Keratinocyte (primary cell): ENCODE data around the gene USP6. TPM values are rescaled to one million over a fixed set of nuclear protein-coding genes. Genes with fewer than 3 reads are reported as not detected.
"Not testable (repeated sequence)": the region's sequence is repeated elsewhere in the genome, so short reads cannot be mapped to it uniquely, and the experiment has no call there.

Source experiments
- DNase-seq: peaks from one replicate; pipeline ENCODE4 v3.0.0-alpha.2; 2011; ENCODE audit warnings: low read depth, missing footprints, low spot score
- FAIRE-seq: peaks from 2 replicates; lab custom pipeline; 2011; peaks lifted over from hg19 to GRCh38; lab: Jason Lieb, UNC
- H2AFZ ChIP-seq: 2 replicates; pipeline ENCODE4 v1.6.0; 2012; ENCODE audit warnings: low read length, control low read depth, inconsistent platforms; ENCODE audit not compliant: control insufficient read depth
- H3K27ac ChIP-seq: 2 replicates; pipeline ENCODE4 v1.5.1; 2011; ENCODE audit warnings: low read length; ENCODE audit not compliant: control insufficient read depth, insufficient read depth
- H3K27me3 ChIP-seq: 3 replicates; pipeline ENCODE4 v1.6.0; 2011; ENCODE audit warnings: low read length; ENCODE audit not compliant: control insufficient read depth, insufficient read depth; ENCODE audit errors: extremely low read depth
- H3K36me3 ChIP-seq, 2 experiments: 2 replicates in 1 of 2; 3 replicates in 1 of 2; pipeline ENCODE4 v1.5.1; 2011; ENCODE audit warnings: low read length in 2 of 2, mild to moderate bottlenecking in 1 of 2; ENCODE audit not compliant: control insufficient read depth in 2 of 2, insufficient read depth in 2 of 2; ENCODE audit errors: extremely low read depth in 1 of 2
- H3K4me1 ChIP-seq: 3 replicates; pipeline ENCODE4 v1.5.1; 2011; ENCODE audit warnings: low read length; ENCODE audit not compliant: control insufficient read depth, insufficient read depth; ENCODE audit errors: extremely low read depth
- H3K4me2 ChIP-seq: 3 replicates; pipeline ENCODE4 v1.6.0; 2011; ENCODE audit warnings: low read depth, low read length; ENCODE audit not compliant: control insufficient read depth, insufficient read depth; ENCODE audit errors: extremely low read depth
- H3K4me3 ChIP-seq, 3 experiments: fragments of 200-600 bp in 1 of 3; sonication (generic) in 1 of 3; 2 replicates in 2 of 3; 3 replicates in 1 of 3; pipeline ENCODE4 v1.5.1; 2011 to 2016; ENCODE audit warnings: low read length in 3 of 3, mild to moderate bottlenecking in 3 of 3, control low read depth in 2 of 3, inconsistent platforms in 1 of 3, low read depth in 1 of 3, mixed read lengths in 1 of 3, mixed run types in 1 of 3, moderate library complexity in 1 of 3; ENCODE audit not compliant: control insufficient read depth in 2 of 3, insufficient read depth in 2 of 3; ENCODE audit errors: extremely low read depth in 1 of 3
- H3K79me2 ChIP-seq: 2 replicates; pipeline ENCODE4 v1.6.0; 2012; ENCODE audit warnings: low read length; ENCODE audit not compliant: control insufficient read depth, insufficient read depth
- H3K9ac ChIP-seq: 3 replicates; pipeline ENCODE4 v1.6.0; 2011; ENCODE audit warnings: low read length; ENCODE audit not compliant: control insufficient read depth, insufficient read depth; ENCODE audit errors: extremely low read depth
- H3K9me1 ChIP-seq: 3 replicates; pipeline ENCODE4 v1.6.0; 2011; ENCODE audit warnings: low read length; ENCODE audit not compliant: control insufficient read depth, insufficient read depth; ENCODE audit errors: extremely low read depth
- H3K9me3 ChIP-seq: 2 replicates; pipeline ENCODE4 v1.5.1; 2012; ENCODE audit warnings: low read depth, low read length; ENCODE audit not compliant: control insufficient read depth
- H4K20me1 ChIP-seq: 3 replicates; pipeline ENCODE4 v1.6.0; 2011; ENCODE audit warnings: low read length; ENCODE audit not compliant: control insufficient read depth, insufficient read depth; ENCODE audit errors: extremely low read depth
- CTCF ChIP-seq, 3 experiments: IDR thresholded peaks in 1 of 3; conservative IDR thresholded peaks in 1 of 3; optimal IDR thresholded peaks in 1 of 3; 2 replicates in 2 of 3; 3 replicates in 1 of 3; pipeline versions ENCODE3 to v1.5.1; 2011; ENCODE audit warnings: low read length in 3 of 3, mild to moderate bottlenecking in 3 of 3, moderate library complexity in 2 of 3, control low read depth in 1 of 3, inconsistent platforms in 1 of 3; ENCODE audit not compliant: insufficient read depth in 2 of 3; ENCODE audit errors: extremely low read depth in 1 of 3
- EZH2 ChIP-seq: IDR thresholded peaks from one replicate; pipeline ENCODE4 v1.6.1; 2012; ENCODE audit warnings: inconsistent platforms, mild to moderate bottlenecking, low read length, moderate library complexity
- dilution Hi-C: fragments of 300-500 bp; cut with MboI; formaldehyde crosslinking; loops from one replicate; pipeline ENCODE4 v1.7.0; 2020; ENCODE audit warnings: low sequenced_read_pairs; ENCODE audit not compliant: extremely low pct_ligation_motif_present
- polyA plus RNA-seq, 5 experiments: library from polyadenylated mRNA; depleted of rRNA in 3 of 5; stranded (reverse) in 3 of 5; stranded (forward) in 1 of 5; unstranded in 1 of 5; fragments of >200 nt; gene quantifications; 1 replicate in 1 of 5; 2 replicates in 3 of 5; 3 replicates in 1 of 5; pipeline versions ENCODE4 v1.2.1 to v1.2.3, GENCODE V29; 2011 to 2012; ENCODE audit warnings: missing spikeins in 2 of 5, low read depth in 1 of 5, low replicate concordance in 1 of 5
- small RNA-seq, 3 experiments: library from RNA; depleted of rRNA; stranded (forward); fragments of <200 nt; gene quantifications; one replicate each; pipeline ENCODE3, GENCODE V24; 2012; ENCODE audit warnings: low read depth in 3 of 3, low replicate concordance in 1 of 3; ENCODE audit not compliant: insufficient read length in 3 of 3

The USP6 gene
- polyA plus RNA-seq, 1 donor (not counting 4 experiments of a cell fraction or from before 2014, with no cell fraction given), result not detected

DNA sequence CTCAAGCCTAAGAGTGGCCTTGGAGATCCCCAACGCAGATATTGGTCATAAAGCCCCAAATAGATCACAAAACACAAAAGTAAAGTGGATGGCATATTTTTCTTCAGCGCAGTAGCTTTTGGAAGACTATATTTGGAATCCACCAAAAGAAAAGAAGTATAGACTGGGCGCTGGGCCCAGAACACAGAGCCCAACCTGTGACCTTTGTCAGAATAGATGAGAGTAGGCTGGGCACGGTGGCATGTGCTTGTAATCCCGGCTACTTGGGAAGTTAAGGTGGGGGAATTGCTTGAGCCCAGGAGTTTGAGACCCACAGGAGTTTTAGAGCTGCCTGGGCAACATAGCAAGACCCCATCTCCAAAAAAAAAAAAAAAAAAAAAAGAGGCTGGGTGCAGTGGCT lies 104.2 kb downstream of the USP6 start:
- no peaks in the 10 kb centered on the region for H3K36me3 ChIP-seq
- no peak overlapping the region for H2AFZ ChIP-seq
- TF ChIP-seq CTCF (optimal IDR thresholded peaks at IDR 0.05 in 1 of 3, IDR thresholded peaks at IDR 0.05 in 1 of 3, conservative IDR thresholded peaks at IDR 0.05 in 1 of 3; ENCODE audit: extremely low read depth in 1 of 3, insufficient read depth in 2 of 3, low read length in 3 of 3) (no peak), EZH2 (no peak)
- H3K4me2 ChIP-seq, result no peak overlapping the region
- H3K79me2 ChIP-seq, result no peaks in the 10 kb centered on the region
- H3K4me3 ChIP-seq, result no peak overlapping the region
- dilution Hi-C loops, result no loop called here
- H4K20me1 ChIP-seq, result no peaks in the 10 kb centered on the region
- no peak overlapping the region for H3K9ac ChIP-seq
- DNase-seq (no peak), FAIRE-seq (no peak)
- H3K27me3 ChIP-seq, result no peaks in the 10 kb centered on the region
- H3K9me1 ChIP-seq, result no peaks in the 10 kb centered on the region
- no peaks in the 10 kb centered on the region for H3K4me1 ChIP-seq
- no peak overlapping the region for H3K27ac ChIP-seq
- H3K9me3 ChIP-seq, result no peaks in the 10 kb centered on the region

- DNase-seq, H3K27ac ChIP-seq, FAIRE-seq, H3K27me3 ChIP-seq, H3K9ac ChIP-seq, H2AFZ ChIP-seq, H4K20me1 ChIP-seq, H3K9me3 ChIP-seq, H3K36me3 ChIP-seq, H3K4me1 ChIP-seq, H3K4me3 ChIP-seq, H3K9me1 ChIP-seq, dilution Hi-C loops, H3K4me2 ChIP-seq, H3K79me2 ChIP-seq: not testable (repeated sequence)
Measured at GRCh38 chr17:5221912-5222311, 106.1 kb downstream of the USP6 start.

Small RNA genes lying within 50 kb of the gene (small RNA-seq; reads per million reads assigned to genes)
- 0 reads per million in 3 experiments for gene AC012146.4

Other genes with a start within 250 kb of the USP6 start
- gene C17orf107, start 216.5 kb upstream of the USP6 start, polyA plus RNA-seq, result 0.31 to 0.68 TPM (median 0.33 TPM) in 3 replicates
- 0.02 to 0.04 TPM in 2 of 3 replicates, not detected in the other for gene CHRNE, start 212.9 kb upstream of the USP6 start, polyA plus RNA-seq
- gene GP1BA, start 183.8 kb upstream of the USP6 start, polyA plus RNA-seq, result not detected in 3 replicates
- 28.3 to 43.6 TPM (median 33.8 TPM) in 3 replicates for gene SLC25A11, start 176.0 kb upstream of the USP6 start, polyA plus RNA-seq
- 101 to 129 TPM (median 118 TPM) in 3 replicates for gene RNF167, start 175.8 kb upstream of the USP6 start, polyA plus RNA-seq
- 1,029 to 1,579 TPM (median 1,435 TPM) in 3 replicates for gene PFN1, start 167.5 kb upstream of the USP6 start, polyA plus RNA-seq
- 1.8 to 3.1 TPM (median 2.4 TPM) in 3 replicates for gene ENO3, start 164.9 kb upstream of the USP6 start, polyA plus RNA-seq
- gene SPAG7, start 148.2 kb upstream of the USP6 start, polyA plus RNA-seq, result 65.6 to 73.7 TPM (median 65.7 TPM) in 3 replicates
- 8.5 to 14.3 TPM (median 10.4 TPM) in 3 replicates for gene CAMTA2, start 128.4 kb upstream of the USP6 start, polyA plus RNA-seq
- 0.21 to 0.39 TPM (median 0.26 TPM) in 3 replicates for gene INCA1, start 118.5 kb upstream of the USP6 start, polyA plus RNA-seq
- 85.3 to 93.7 TPM (median 91.1 TPM) in 3 replicates for gene KIF1C, start 118.1 kb upstream of the USP6 start, polyA plus RNA-seq
- gene SLC52A1, start 80.6 kb upstream of the USP6 start, polyA plus RNA-seq, result 0.16 to 0.21 TPM (median 0.21 TPM) in 3 replicates
- 1.6 to 4.3 TPM (median 3.0 TPM) in 3 replicates for gene ZFP3, start 37.6 kb upstream of the USP6 start, polyA plus RNA-seq
- 4.2 to 5.2 TPM (median 4.9 TPM) in 3 replicates for gene ZNF232, start 4.2 kb upstream of the USP6 start, polyA plus RNA-seq
- 0.67 to 2.1 TPM (median 1.7 TPM) in 3 replicates for gene ZNF594, start 75.8 kb downstream of the USP6 start, polyA plus RNA-seq
- gene SCIMP, start 118.8 kb downstream of the USP6 start, polyA plus RNA-seq, result not detected in 3 replicates
- 19.5 to 27.1 TPM (median 20.6 TPM) in 3 replicates for gene RABEP1, start 166.3 kb downstream of the USP6 start, polyA plus RNA-seq